Activated gamma-delta T cell treated with Interleukin-2 at 50 U/mL for 16 hours (primary cell): ENCODE data around the gene GBF1.
"Not testable (repeated sequence)": the region's sequence is repeated elsewhere in the genome, so short reads cannot be mapped to it uniquely, and the experiment has no call there.

Experiments used
- DNase-seq: peaks from one replicate; pipeline ENCODE4 v3.0.0-alpha.2; 2020

Gene GBF1

GRCh38 chr10:102275343-102275742 lies 30.0 kb downstream of the GBF1 start:
- no peak for DNase-seq

DNA sequence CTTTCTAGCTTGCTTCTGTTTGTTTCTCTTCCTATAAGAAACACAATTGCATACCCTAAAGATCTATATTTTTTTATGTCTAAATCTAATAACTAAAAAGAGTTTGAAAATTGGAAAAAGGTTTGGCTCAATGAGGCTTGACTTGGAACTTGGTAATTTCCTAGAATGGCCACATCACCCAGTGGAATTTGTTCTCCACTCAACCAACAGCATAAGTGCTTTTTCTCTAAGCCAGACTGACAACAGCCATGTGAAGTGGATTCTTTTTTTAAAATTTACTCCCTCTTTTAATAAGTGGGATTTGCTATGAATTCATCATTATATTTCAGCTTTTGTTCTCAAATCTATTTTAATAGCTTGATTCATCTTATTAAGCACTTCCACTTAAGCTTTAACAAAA lies 33.8 kb downstream of the GBF1 start:
- DNase-seq = no peak

DNA sequence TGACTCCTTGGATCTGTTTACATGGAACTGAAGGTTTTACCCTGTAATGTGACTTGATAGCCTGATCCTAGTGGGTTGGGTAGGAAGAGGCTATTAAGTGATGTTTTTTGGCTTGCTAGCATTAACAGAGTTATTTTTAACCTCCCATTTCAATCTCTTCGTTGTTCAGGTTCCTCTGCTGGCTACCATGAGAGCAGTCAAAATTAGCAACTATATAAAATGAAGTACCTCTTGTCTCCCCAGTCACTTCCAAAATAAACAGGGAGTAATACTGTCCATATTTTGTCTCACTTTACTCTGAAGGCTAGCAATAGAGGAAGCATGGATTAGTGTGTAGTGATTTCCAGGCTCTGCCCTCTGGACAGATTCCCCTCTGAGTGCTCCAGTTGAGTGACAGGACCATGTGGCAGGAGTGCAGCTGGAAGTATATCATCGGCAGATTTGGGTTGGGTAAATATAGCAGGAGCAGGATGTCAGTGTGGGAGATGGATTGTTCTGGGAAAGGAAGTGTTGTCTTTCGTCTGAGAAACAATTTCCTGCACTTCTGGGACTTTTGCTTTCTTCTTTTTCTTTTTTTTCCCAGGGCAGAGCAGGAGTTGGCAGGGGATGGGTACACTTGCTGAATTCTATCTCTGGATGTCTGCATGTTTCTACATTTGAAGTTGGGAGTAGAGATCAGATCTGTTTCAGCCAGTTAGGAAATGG lies 35.2 kb downstream of the GBF1 start:
- DNase-seq = no peak

DNA sequence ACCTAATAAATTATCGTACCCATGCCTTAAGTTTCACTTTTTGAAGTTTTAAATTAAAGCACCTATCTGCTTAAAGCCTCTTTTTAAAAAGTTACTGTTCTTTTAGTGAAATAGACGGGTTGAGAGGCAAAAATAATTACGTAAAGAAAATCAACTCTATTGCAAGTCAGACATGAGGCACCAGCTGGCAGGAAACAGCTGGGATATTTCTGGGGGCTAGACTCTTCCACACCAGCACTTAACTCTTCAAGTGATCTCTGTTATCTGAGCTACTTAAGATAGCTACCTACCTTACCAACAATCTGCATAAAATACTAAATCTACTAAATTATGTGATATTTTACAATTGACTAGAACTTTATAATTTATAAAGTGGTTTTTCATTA lies 35.8 kb downstream of the GBF1 start:
- DNase-seq = no peak

GRCh38 chr10:102283488-102283887 lies 38.2 kb downstream of the GBF1 start:
- DNase-seq = no peak

- no peak for DNase-seq
Measured at GRCh38 chr10:102283890-102284289, 38.6 kb downstream of the GBF1 start.

- DNase-seq = no peak
Measured at GRCh38 chr10:102284531-102284930, 39.2 kb downstream of the GBF1 start.

- no peak for DNase-seq
Measured at GRCh38 chr10:102285133-102285532, 39.8 kb downstream of the GBF1 start.

DNA sequence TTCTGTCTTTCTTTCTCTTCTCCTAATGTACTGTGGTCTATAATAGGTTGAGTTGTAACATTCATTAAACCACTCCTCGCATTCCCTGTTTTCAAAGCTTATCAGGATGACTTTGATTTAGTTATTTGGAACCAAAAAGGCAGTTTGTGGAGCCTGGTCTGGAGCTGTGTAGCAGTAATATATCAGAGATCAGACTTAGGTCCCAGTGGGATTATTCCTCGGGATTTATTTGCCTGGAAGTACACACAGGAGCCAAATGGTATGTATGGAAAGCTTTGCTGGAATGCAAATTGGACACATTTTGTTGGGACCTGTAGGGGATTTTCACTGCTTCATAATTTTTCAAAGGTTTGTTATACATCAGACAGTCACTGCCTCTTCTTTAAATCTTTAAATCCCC lies 40.9 kb downstream of the GBF1 start:
- DNase-seq = no peak

GRCh38 chr10:102287538-102287937 lies 42.2 kb downstream of the GBF1 start:
- DNase-seq = no peak

- DNase-seq = no peak
Measured at GRCh38 chr10:102287991-102288390, 42.7 kb downstream of the GBF1 start.

DNA sequence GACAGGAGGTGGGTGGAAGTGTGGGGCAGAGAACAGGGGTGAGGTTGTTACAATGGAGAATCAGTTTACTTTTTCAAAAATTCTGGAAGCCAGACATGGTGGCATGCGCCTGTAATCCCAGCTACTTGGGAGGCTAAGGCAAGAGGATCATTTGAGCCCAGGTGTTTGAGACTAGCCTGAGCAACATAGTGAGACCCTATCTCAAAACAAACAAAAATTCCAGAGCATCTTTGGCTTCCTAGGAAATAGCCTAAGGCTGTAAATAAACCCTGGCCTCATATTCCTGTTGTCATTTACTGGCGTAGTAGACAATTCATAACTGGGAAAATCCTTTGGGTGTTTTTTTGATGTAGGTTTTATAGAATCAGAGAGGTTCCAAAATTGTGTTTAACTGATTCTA lies 44.0 kb downstream of the GBF1 start:
- DNase-seq = no peak

DNA sequence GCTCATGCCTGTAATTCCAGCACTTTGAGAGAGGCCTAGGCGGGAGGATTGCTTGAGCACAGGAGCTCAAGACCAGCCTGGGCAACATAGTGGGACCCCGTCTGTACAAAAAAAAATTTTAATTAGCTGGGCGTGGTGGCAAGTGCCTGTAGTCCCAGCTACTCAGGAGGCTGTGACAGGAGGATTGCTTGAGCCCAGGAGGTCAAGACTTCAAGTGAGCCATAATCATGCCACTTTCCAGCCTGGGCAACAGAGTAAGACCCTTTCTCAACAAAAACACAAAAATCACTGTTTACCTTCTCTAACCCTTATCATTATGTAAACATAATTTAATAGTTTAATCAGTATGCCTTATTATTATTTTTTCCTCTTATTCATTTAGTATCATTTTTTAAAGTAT lies 44.5 kb downstream of the GBF1 start:
- DNase-seq = no peak

DNA sequence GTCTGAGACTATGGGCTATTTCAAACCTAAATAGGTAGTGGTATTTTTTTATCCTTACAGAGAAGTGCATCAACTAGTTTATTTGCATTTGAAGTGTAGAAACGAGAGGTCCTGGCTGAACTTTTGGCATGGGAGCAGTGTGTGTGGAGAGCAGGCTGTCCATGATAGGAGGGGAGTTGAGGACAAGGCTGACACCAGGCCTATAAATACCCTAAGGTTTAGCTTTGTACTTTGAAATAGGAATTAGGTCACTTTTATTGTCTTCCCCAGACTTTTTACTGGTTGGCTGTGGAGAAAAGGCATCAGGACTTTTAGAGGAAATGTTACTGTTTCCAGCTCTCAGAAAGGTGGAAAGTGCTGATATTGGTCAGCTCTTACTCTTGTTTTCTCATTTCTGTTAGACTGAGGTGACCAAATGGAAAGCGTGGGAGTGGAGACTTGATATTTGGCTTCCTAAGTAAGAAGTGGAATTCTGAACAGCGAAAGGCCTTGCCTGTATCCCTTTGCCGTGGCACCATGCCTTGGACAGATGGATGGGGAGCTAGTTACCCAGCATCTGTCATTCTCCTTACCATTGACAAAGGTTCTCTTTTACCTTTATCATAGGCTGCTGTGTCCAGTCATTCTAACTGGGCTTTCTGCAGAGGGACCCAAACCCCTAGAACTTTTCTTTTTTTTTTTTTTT lies 46.0 kb downstream of the GBF1 start:
- DNase-seq = no peak

- no peak for DNase-seq
Measured at GRCh38 chr10:102297101-102297500, 51.8 kb downstream of the GBF1 start.

DNA sequence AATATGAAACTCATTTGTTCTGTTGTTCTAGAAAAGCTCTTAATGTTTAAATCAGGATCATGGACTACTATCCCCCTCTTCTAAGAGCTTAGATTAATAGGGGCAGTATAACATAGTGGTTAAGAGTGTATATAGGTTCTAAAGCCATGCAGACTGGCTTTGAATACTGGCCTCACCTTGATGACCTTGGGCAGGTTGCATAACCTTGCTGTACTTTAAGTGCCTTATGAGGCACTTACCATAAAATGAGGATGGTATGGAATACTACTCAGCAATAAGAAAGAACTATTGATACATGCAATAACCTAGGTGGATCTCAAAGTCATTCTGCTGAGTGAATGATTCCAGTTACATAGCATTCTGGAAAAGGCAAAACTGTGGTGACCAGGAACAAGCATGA lies 53.6 kb downstream of the GBF1 start:
- no peak for DNase-seq

DNA sequence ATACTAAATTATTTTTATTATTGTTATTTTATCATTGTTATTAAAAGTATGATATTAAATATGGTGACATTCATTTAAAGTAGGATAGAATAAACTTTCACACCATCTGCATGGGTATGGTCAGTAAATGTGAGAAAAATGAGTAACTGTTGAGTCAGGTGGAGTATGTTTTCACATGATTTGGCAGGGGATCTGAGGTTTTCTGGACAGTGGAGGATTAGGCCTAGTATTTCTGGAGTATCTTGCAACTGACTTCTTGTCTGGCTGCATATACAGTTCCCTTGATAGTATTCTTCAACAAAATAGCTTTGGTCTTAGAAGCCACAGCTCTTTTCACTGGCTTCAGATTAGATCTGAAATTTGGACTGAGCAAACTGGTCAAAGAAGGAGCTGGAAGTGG lies 54.5 kb downstream of the GBF1 start:
- DNase-seq = no peak

DNA sequence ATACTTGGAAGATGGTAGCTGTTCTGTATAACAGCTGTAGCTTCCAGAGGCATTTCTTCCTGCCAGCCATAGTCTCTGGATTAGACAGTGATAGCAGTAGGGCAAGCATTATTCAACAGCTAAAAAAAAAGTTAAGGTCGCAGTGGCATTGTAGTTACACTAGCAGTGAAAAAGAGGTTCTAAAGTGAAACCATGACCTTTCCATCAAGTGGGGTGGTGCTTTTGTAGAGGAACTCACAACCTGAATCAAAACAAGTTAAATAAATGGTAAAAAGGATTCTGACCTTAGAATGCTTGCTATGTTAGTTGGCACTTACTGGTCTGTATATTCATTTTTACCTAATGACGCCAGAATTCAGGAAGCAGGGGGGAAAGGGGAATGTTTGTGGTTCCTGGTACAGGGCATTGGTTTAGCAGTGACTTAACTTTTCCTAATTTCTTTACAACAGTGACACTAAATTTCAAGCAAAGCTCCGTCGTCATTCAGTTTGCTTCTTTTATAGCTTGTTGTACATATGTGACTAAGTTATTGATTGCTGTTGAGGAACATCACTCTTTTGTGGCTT lies 55.0 kb downstream of the GBF1 start:
- no peak for DNase-seq

DNA sequence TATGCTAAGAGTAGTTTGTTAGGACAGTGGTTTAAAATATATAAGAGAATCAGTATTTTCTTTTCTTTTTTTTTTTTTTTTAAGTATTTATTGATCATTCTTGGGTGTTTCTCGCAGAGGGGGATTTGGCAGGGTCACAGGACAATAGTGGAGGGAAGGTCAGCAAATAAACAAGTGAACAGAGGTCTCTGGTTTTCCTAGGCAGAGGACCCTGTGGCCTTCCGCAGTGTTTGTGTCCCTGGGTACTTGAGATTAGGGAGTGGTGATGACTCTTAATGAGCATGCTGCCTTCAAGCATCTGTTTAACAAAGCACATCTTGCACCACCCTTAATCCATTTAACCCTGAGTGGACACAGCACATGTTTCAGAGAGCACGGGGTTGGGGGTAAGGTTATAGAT lies 55.6 kb downstream of the GBF1 start:
- DNase-seq = not testable (repeated sequence)

- not testable (repeated sequence) for DNase-seq
Measured at GRCh38 chr10:102301332-102301731, 56.0 kb downstream of the GBF1 start.

GRCh38 chr10:102302611-102303010 lies 57.3 kb downstream of the GBF1 start:
- DNase-seq = no peak

DNA sequence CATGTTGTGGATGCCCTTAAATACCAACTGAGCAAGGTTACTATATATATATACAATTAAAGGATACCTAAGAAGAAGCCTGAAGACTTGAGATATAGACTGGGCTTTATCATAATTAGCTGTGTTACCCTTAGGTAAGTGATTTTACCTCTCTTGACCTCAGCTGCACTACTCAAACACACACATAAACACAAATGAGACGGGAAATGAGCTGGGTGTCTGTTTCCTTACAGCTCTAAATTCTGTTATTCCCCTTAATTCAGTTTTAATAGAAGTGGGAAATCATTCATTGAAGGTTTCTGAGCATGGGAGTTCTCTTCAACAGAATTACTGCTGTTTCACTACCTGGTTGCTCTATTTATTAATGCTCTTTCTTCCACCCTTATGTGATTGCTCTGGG lies 60.7 kb downstream of the GBF1 start:
- no peak for DNase-seq

GRCh38 chr10:102306710-102307109 lies 61.4 kb downstream of the GBF1 start:
- no peak for DNase-seq

- DNase-seq = not testable (repeated sequence)
Measured at GRCh38 chr10:102308318-102308717, 63.0 kb downstream of the GBF1 start.

DNA sequence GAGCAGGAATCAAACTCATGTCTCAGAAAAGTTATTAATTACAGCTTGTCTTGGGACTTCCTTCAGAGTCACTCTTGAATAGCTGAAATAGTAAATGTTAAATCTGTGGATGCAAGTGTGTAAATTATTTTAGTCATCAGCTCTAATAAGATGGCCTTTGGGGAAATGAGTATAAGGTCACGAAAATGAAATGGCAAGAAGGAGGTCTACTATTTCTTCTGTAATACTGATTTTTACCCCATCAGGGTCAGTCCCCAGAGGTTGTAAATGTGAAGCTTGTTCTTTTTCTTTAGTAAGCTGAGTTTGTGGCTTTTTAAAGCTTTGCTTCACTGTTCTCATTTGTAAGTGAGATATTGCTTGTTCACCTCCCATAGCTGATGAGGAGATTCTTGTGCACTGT lies 63.9 kb downstream of the GBF1 start:
- DNase-seq = no peak
